ENCODE data around the gene AJM1.
"Not testable (repeated sequence)": the region's sequence is repeated elsewhere in the genome, so short reads cannot be mapped to it uniquely, and the experiment has no call there.

AJM1 gene

DNA sequence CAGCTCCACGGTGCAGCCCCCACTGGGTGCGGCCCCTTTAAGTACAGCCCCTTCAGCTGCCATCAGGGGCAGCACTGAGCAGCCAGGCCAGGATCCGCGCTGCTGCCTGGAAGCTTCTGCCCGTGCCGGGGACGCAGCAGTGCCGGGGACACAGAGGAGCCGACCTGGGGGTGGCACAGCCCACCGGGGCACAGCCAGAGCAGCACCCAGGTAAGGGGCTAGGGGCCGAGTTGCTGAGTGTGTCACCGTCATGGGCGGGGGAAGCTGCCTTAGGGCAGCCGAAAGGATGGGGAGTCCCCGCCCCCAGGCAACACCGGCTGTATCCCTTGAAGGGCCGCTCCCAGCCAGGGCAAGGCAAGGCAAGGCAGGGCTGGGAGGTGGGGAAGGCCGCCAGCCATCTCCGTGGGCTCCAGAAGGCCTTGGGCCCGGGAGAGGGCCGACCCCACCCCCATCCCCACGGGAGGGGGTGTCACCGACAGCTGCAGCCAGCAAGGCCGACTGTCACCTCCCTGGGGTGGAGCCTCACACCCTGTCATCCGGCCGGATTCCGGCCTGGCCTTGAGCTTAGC is at the start of gene AJM1:
Gene AJM1, plus strand, starts transcription at position 99 of the 569 bp plus-strand sequence. CDS start 1,937 bp downstream, outside the sequence.
- DNase-seq (ENCODE audit: low read depth in 2 of 2), result peak; percentile 73 to 78

DNA sequence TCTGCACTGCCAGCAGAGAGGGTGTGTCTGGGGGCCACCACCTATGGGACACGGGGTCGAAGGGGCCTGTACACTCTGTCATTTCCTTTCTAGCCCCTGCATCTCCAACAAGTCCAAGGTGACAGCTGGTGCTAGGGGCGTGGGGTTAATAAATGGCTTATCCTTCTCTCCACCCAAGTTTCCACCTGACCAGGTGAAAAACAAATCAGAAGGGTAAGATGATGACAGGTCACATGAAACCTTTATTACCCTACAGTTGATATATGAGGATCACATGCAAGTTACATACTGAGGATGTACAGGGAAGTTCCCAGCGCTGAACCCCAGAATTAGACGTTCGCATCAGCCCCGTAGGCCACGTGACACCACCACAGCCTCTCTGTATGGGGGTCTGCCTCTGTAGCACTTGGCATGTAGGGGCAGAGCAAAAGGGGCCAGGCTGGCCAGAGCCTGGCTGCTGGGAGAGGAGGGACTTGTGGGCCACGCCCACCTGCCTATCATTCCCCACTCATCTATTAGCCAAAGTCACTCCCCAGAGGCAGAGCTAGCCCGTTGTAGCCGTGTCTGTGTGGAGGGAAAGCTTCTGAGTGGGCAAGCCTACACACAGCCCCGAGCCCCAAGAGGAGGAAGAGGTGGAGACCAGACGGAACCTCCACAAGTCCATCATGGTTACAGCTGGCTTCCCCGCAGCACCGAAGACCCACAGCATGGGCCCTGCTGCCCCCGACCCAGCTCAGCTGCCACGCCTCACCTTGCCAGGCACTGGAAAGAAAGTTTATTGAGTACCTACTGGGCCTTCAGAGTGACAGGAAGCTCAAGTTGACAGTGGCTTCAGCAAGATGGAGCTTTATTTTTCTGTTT is 49.0 kb upstream of the AJM1 start:
- no peak for DNase-seq (ENCODE audit: low read depth in 2 of 2)

DNA sequence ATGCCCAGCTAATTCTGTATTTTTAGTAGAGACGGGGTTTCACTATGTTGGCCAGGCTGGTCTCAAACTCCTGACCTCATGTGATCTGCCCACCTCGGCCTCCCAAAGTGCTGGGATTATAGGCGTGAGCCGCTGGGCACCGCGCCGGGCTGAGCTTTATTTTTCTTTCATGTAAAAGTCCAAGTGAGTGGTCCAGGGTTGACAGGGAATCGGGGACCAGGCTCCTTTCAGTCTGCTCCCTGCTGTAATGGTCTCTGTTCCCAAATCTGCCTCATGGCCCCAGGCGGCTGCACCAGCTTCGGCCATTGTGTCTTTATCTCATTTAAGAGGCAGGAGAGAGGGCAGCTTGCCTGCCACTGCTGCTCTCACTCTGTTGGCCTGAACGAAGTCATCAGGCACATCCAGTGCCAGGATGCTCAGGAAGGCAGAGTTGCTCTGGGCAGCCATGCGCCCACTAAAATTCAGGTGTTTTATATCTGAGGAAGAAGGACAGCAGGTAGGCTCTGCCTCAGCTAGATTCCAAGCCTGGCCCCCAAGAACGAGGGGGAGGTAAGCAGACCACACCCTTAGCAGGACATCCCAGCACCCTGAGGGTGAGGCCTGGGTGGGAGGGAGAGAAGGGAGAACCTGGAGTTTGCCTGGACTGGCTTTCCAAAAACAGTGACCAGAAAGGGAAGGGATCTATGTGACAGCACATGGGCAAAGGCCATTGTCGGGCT is 47.8 kb upstream of the AJM1 start:
- no peak for DNase-seq (ENCODE audit: low read depth in 2 of 2)

DNA sequence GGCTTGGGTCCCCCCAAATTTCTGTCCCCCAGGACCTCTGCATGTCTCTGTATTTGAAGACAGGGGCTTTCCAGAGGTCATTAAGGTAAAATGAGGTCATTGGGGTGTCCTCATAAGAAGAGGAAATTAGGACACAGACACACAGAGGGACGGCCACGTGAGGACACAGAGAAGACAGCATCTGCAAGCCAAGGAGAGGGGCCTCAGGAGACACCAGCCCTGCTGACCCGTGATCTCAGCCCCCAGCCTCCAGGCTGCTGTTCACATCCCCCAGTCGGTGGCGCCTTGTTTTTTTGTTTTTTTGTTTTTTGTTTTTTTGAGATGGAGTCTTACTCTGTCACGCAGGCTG is 47.3 kb upstream of the AJM1 start:
- DNase-seq (ENCODE audit: low read depth in 2 of 2), result no peak

DNA sequence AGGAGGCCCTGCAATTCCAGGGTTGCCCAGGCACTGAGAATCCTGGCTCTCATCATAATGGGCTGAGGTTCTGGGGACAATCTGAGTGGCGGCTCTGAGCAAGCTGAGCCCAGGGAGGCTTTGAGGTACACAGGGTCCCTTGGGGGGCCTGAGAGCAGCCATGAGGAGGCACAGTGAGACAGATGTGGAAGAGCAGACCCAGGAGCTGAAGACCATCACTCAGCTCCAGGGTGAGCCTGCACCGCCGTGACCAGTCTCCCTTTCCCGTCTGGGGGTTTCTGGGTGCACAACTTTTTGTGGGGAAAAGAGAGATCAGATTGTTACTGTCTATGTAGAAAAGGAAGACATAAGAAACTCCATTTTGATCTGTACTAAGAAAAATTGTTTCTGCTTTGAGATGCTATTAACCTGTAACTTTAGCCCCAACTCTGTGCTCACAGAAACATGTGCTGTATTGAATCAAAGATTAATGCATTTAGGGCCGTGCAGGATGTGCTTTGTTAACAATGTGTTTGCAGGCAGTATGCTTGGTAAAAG is 46.0 kb upstream of the AJM1 start, which contains the start of gene CCDC183:
Gene CCDC183, plus strand, starts transcription at position 101 of the 537 bp plus-strand sequence. Its CDS starts 60 bp downstream, at position 161.
- DNase-seq (ENCODE audit: low read depth in 2 of 2), result no peak

DNA sequence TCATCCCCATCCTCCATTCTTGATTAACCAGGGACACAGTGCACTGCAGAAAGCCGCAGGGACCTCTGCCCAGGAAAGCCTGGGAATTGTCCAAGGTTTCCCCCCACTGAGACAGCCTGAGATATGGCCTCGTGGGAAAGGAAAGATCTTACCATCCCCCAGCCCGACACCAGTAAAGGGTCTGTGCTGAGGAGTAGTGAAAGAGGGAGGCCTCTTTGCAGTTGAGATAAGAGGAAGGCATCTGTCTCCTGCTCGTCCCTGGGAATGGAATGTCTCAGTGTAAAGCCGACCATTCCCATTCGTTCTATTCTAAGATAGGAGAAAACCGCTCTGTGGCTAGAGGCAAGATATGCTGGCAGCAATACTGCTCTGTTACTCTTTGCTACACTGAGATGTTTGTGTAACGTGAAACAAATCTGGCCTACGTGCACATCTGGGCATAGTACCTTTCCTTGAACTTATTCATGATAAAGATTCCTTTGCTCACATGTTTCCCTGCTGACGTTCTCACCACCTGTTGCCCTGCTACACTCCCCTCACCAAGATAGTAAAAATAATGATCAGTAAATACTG is 45.4 kb upstream of the AJM1 start:
- DNase-seq (ENCODE audit: low read depth in 2 of 2), result not testable (repeated sequence)

DNA sequence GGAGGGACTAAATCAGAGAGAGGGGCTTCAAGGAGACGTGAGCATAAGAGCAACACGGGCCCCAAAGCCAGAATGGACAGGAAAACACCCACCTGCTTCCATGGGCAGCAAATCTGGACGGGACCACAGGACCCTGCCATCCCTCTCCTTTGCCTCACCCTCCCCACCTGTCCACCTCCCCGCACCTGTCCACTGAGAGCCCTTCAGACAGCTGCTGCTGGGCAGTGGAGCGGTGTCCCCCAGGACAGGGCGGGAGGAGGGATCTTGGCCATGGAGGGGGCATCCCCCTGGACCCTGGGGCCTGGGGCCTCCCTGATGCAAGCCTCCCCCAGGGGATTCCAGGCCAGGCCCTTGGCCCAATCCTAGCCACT is 43.6 kb upstream of the AJM1 start:
- DNase-seq (ENCODE audit: low read depth in 2 of 2), result no peak

DNA sequence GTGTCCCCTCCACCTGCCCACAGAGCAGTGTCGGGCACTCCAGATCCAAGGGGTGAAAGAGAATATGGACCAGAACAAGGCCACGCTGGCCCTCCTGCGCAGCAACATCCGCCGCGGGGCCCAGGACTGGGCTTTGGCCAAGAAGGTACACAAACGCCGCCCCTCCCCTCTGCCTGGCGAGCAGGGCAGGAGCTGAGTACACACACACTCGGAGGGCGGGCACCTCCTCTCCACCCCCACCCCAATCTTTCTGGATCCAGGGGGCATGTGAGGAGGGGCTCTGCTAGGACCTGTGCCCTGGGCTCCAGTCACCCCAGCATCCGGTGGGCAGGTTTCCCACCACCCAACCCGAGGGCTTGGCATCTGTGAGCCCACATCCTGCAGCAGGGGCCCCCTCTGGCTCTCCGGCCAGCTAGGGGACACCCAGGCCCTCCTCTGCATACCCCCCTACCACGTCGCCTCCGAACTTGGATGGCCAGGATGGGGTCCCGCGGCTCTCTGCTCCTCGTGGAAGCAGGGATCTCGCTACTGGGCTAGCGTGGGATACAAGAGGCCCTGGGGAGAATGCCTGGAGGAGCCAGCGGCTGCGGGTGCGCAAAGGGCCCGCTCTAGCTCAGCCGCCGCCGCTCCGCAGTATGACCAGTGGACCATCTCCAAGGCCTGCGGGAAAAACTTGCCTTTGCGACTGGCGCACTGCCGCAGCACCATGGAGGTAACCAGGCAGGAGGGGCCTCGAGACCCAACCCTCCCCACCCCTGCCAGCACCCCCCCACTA is 43.0 kb upstream of the AJM1 start:
- no peak for DNase-seq (ENCODE audit: low read depth in 2 of 2)

DNA sequence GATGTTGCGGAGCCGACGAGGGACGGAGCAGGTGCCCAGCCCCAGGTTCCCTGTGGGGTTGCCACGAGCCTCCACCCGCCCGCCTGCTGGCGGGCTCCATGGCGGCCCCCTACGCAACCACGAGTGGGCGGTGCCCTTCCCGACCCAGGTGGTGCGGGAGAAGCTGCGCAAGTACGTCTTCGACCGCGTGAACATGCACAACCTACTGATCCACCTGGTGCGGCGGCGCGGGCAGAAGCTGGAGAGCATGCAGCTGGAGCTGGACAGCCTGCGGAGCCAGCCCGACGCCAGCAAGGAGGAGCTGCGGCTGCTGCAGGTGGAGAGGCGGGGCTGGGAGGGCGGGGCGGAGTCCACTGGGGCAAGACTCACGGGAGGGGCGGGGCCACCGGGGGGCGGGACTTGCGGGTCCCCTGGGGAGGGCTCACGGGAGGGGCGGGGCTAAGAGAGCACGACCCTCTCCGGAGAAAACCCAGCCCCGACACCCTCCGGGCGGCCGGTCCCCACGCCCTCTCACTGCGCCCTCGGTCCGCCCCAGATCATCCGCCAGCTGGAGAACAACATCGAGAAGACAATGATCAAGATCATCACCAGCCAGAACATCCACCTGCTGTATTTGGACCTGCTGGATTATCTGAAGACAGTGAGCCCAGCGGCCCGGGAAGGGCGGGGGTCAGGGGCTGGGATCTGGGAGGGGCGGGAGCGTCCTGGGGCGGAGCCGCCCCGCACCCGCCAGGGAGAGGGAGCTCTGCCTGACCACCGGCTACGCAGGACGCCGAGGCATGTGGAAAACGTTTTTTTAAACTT is 42.2 kb upstream of the AJM1 start:
- peak; percentile 85 to 87 for DNase-seq (ENCODE audit: low read depth in 2 of 2)

DNA sequence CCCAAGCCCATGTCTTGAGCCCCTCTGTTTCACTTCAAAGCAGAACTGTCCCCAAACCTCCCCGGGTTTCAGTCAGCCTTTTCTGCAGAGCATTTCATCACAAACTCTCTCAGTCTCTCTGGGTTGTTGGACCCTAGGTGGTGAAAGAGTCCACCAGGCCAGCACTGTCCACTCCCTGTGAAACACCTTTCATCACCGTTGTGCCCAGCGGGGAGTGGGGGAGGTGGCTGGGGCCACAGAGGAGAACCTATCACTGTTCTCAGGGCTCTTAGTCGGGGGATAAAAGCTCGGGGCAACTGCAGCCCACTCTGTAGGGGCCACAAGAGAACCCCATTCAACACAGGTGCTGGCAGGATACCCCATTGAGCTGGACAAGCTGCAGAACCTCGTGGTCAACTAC is 40.0 kb upstream of the AJM1 start:
- DNase-seq (ENCODE audit: low read depth in 2 of 2), result no peak

DNA sequence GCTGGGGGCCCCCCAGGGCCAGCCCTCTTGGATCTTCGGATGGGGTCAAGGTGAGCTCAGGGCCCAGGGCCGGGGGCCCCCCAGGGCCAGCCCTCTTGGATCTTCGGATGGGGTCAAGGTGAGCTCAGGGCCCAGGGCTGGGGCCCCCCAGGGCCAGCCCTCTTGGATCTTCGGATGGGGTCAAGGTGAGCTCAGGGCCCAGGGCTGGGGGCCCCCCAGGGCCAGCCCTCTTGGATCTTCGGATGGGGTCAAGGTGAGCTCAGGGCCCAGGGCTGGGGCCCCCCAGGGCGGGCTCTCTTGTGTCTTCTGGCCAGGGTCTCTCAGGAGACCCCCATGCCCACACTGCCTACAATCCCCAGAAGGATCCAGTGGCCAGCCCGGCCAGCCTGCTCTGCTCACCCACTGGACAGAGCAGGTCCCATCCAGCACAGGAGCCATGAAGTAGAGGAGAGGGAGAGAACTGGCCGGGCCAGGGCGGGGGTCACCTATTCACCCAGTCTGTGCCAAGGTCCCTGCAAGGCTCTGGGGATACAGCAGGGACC is 39.2 kb upstream of the AJM1 start:
- not testable (repeated sequence) for DNase-seq (ENCODE audit: low read depth in 2 of 2)

DNA sequence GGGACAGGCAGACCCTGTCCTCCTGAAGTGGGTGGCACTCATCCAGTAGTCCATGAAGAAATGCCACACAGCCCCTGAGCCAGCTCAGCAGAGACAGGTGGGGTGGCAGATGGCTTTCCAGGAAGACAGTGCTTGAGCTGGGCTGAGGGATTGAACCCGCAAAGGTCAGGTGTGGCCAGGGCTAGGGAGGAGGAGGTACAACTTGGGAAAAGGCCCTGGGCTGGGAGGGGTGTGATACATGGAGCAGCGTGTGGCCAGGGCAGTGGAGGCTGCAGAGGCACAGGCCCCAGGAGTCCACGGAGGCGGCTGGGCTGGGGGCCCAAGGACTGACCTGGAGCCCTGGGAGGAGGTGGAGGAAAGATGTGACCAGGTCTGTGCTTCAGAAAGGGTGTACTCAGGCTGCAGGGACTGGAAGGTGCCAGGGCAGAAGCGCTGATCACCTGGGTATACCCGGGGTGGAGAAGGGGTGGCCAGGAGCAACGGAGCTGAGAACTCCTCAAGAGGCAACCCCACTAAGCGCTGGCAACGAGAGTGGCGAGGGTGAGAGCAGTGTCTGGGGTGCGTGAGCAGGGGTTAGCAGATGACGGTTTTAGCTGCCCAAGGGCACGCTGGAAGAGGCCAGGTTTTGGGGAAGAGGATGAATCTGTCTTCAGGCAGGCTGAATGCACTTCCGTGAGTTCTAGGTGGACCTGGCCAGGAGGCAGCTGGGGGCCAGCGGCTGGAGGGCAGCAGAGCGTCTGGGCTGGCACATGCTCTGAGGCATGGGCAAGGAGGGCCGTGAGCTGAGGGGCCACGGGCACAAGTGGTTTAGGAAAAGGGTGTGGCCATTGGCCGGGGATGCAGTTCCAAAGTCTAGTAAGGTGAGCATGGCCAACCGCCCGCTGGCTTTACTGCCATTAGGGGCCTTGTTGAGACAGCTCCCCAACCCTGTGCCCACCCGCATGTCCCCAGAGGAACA is 38.4 kb upstream of the AJM1 start:
- no peak for DNase-seq (ENCODE audit: low read depth in 2 of 2)

DNA sequence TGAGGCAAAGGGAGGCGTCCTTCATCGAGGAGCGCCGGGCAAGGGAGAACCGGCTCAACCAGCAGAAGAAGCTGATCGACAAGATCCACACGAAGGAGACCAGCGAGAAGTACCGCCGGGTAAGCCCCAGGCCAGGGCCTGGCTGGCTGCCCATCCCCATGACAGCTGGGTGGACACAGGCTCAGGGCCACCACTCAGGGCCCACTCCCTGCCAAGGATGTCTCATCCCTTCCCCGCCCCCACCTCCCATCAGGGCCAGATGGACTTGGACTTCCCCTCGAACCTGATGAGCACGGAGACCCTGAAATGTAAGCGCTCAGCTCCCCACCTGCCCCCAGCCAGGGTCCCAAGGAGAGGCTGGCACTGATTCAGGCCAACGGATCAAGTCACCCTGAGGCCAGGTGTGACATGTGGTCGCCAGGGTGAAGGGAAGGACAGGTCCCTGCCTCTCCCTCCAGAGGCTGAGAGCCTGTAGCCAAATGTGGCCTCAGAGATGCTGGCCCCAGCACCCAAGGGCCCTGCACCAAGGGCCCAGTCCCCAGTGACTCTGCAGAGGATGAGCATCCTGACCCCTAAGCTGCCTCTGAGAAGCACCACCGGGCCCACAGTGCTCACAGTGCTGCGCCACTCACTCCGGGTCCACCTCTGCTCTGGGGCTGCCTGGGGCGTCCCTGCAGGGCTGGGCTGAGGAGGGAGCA is 37.6 kb upstream of the AJM1 start:
- DNase-seq (ENCODE audit: low read depth in 2 of 2), result no peak

DNA sequence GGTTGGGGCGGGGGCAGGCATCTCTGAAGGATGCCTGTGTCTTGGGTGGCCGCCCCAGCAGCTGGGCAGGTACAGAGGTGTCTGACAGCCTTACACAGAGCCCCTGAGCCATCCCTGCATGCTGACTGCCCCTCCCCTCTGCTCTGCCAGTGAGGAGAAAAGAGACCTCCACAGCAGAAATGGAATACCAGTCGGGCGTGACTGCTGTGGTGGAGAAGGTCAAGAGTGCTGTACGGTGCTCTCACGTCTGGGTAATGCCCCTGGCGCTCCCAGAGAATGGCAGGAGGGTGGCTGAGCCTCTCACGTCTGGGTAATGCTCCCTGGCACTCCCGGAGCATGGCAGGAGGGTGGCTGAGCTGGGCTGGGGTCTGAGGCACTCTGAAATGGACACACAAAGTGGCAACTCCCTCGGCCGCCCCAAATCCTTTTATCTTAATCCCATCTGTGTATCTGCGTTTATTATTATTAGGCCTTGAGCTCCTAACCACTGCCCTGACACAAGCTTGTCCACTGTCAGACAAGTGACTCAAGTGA is 37.0 kb upstream of the AJM1 start:
- no peak for DNase-seq (ENCODE audit: low read depth in 2 of 2)

DNA sequence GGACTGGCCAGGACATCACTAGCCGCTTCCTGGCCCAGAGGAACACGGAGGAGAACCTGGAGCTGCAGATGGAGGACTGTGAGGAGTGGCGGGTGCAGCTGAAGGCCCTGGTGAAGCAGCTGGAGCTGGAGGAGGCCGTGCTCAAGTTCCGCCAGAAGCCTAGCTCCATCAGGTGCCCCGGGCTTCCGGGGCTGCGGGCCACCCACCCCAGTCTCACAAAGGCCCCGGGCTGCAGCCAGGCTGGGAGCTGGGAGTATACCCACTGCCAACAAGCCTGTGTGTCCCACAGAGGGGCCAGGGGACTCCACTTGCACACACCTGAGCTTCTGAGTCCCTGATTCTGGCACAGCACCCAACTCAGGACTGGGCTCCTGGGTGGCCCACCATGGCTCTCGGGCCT is 36.2 kb upstream of the AJM1 start:
- DNase-seq (ENCODE audit: low read depth in 2 of 2), result no peak

DNA sequence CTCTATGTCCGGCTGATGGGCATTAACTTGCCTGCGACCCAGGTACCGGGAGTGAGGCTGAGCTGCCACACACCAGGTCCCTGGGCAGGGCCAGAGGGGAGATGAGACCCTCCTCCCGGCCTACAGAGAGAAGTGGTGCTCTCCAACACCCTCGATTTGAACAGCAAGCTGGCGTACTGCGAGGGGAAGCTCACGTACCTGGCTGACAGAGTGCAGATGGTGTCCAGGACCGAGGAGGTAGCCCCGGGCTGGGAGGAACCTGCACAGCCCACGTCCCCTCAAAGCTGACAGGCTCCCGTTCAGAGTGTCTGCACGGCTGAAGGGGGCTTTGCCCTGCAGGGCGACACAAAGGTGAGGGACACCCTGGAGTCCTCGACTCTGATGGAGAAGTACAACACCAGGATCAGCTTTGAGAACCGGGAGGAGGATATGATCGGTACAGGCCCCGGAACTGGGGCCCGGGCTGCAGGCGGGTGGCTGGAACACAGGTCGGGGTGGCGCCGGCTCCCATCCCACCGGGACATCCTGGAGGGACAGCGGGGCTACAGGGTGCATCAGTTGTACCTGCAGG is 35.6 kb upstream of the AJM1 start:
- DNase-seq (ENCODE audit: low read depth in 2 of 2), result no peak

DNA sequence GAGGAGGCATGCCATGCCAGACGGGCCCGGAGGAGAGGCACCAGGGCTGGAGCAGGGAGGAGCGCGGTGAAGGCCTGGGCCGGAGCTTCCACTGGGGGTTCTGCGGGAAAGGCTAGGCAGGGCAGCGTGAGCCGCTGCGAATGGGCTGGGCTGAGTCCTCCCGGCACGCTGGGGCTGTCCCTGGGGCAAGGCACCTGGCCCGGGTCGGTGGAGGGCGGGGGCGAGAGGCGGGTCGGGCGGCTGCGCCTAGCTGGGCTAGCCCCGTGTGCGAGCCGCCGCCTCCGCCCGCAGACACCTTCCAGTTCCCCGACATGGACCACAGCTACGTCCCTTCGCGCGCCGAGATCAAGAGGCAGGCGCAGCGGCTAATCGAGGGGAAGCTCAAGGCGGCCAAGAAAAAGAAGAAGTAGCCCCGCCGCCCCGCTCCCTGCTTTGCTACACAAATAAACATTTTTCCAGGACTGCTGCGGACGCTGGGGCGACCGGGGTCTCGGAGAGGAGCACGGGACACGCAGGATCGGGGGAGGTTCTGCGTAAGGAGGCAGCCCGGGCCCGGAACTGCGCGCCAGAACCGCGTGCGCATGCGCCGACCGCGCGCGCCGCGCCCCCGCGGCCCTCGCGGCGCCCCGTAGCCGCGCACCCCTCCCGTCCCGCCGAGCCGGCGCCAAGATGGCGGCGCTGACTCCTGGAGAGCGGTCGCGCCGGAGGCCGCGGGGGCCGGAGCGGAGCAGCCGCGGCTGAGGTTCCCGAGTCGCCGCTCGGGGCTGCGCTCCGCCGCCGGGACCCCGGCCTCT is 34.8 kb upstream of the AJM1 start, which contains the start of gene RABL6:
Gene RABL6, plus strand, starts transcription at position 668 of the 794 bp plus-strand sequence. CDS start 249 bp downstream, outside the sequence.
- DNase-seq (ENCODE audit: low read depth in 2 of 2), result peak; percentile 68 to 76
